Hindlimb muscle (tissue), 1 donor: ENCODE results near the gene SH2D3C. TPM values are rescaled to one million over a fixed set of nuclear protein-coding genes. Genes with fewer than 3 reads are reported as not detected.
A peak's percentile ranks its signal among the peaks of the same experiment; 100 is the strongest.

ENCODE experiments used
- DNase-seq: peaks from one replicate; pipeline ENCODE4 v3.0.0-alpha.2; 2013
- polyA plus RNA-seq: library from polyadenylated mRNA; unstranded; fragments of 120-200 nt; gene quantifications from one replicate; pipeline ENCODE4 v1.2.1, GENCODE V29; 2013; ENCODE audit not compliant: insufficient read length

Gene SH2D3C
- polyA plus RNA-seq, 1 donor: 28.2 TPM

- no peak for DNase-seq
Measured at GRCh38 chr9:127806871-127807270, 28.4 kb upstream of the SH2D3C start.

GRCh38 chr9:127805620-127806019 is 27.2 kb upstream of the SH2D3C start:
- DNase-seq: no peak

- no peak for DNase-seq
Measured at GRCh38 chr9:127803507-127804352, 25.3 kb upstream of the SH2D3C start.

- peak; percentile 91 for DNase-seq
Measured at GRCh38 chr9:127802576-127803443, 24.3 kb upstream of the SH2D3C start, which contains the start of gene FPGS. TSS of gene FPGS (plus strand) at chr9:127802882. CDS start at chr9:127802925, 43 bp downstream.

GRCh38 chr9:127801955-127802575 is 23.6 kb upstream of the SH2D3C start:
- DNase-seq: no peak

GRCh38 chr9:127796852-127797370 is 18.4 kb upstream of the SH2D3C start:
- DNase-seq: no peak

- DNase-seq: no peak
Measured at GRCh38 chr9:127796225-127796813, 17.9 kb upstream of the SH2D3C start.

- no peak for DNase-seq
Measured at GRCh38 chr9:127794001-127794791, 15.7 kb upstream of the SH2D3C start.

- DNase-seq: no peak
Measured at GRCh38 chr9:127793093-127793708, 14.7 kb upstream of the SH2D3C start.

GRCh38 chr9:127792417-127793031 is 14.1 kb upstream of the SH2D3C start:
- DNase-seq: no peak

- no peak for DNase-seq
Measured at GRCh38 chr9:127791085-127791484, 12.6 kb upstream of the SH2D3C start.

GRCh38 chr9:127790094-127790855 is 11.8 kb upstream of the SH2D3C start:
- no peak for DNase-seq

GRCh38 chr9:127789179-127789578 is 10.7 kb upstream of the SH2D3C start:
- no peak for DNase-seq

GRCh38 chr9:127788337-127789011 is 10.0 kb upstream of the SH2D3C start:
- DNase-seq: no peak

GRCh38 chr9:127786773-127787104 is 8.3 kb upstream of the SH2D3C start:
- DNase-seq: no peak

- DNase-seq: peak; percentile 90
Measured at GRCh38 chr9:127785933-127786772, 7.7 kb upstream of the SH2D3C start, which contains the start of gene CDK9. TSS of gene CDK9 (plus strand) at chr9:127786034. CDS start at chr9:127786149, 115 bp downstream.

GRCh38 chr9:127785023-127785932 is 6.8 kb upstream of the SH2D3C start:
- peak; percentile 91 for DNase-seq
